H1 (cell line): ENCODE data around the gene BCL2L12. TPM values are rescaled to one million over a fixed set of nuclear protein-coding genes. Genes with fewer than 3 reads are reported as not detected.

ENCODE experiments used
- BCL11A ChIP-seq, 2 experiments: IDR thresholded peaks; one replicate each; pipeline ENCODE4 v1.6.1; 2011; ENCODE audit warnings: low read depth in 2 of 2, low read length in 2 of 2, mild to moderate bottlenecking in 2 of 2
- HDAC6 ChIP-seq: IDR thresholded peaks from one replicate; pipeline ENCODE4 v1.7.1; 2012; ENCODE audit warnings: low read depth, mild to moderate bottlenecking, inconsistent platforms, low read length, moderate library complexity
- JUND ChIP-seq: IDR thresholded peaks from 2 replicates; pipeline ENCODE4 v1.6.1; 2011; ENCODE audit warnings: mild to moderate bottlenecking, improper control_type of control experiment, low read length
- POLR2A ChIP-seq, 2 experiments: IDR thresholded peaks; 1 replicate in 1 of 2; 2 replicates in 1 of 2; pipeline ENCODE4 v1.6.1; 2011; ENCODE audit warnings: low read depth in 2 of 2, low read length in 2 of 2, mild to moderate bottlenecking in 2 of 2; ENCODE audit errors: control extremely low read depth in 1 of 2
- SAP30 ChIP-seq: fragments of 300-600 bp; sonication (generic); IDR thresholded peaks from 2 replicates; pipeline ENCODE4 v1.7.1; 2012; ENCODE audit warnings: low read length, moderate library complexity, mild to moderate bottlenecking, inconsistent platforms; ENCODE audit not compliant: insufficient read depth, insufficient replicate concordance
- polyA plus RNA-seq, 7 experiments: library from polyadenylated mRNA; depleted of rRNA in 3 of 7; stranded (reverse) in 5 of 7; unstranded in 2 of 7; fragments of >200 nt in 5 of 7; fragments of 200-250 nt in 2 of 7; gene quantifications; 1 replicate in 5 of 7; 2 replicates in 1 of 7; 4 replicates in 1 of 7; pipeline versions ENCODE4 v1.2.1 to v1.2.3, GENCODE V29; 2011 to 2013; ENCODE audit warnings: missing spikeins in 2 of 7, mixed read lengths in 2 of 7
- total RNA-seq: library from RNA; stranded (reverse); fragmentation: NEBNext Ultra II Directional; extraction: Animal tissue kit (Norgen Biotek cat#: 25700); gene quantifications from 2 replicates; pipeline ENCODE4 v1.2.1, GENCODE V29; 2021

BCL2L12 gene
- total and polyA plus RNA-seq, 2 of the 8 experiments (the other 6 are each of a cell fraction or from before 2014, with no cell fraction given), result 126 to 209 TPM

DNA sequence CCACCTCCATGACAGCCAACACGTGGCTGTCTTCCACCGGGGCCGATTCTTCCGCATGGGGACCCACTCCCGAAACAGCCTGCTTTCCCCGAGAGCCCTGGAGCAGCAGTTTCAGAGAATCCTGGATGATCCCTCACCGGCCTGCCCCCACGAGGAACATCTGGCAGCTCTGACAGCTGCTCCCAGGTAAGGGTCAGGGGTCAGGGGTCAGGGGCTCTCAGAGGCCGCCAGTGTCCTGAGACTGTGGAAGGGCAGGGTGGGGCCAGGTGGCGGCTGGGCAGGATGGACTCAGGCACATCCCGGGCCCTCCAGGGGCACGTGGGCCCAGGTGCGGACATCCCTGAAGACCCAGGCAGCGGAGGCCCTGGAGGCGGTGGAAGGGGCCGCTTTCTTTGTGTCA, 40.2 kb downstream of the BCL2L12 start (continued):
- no peak for TF ChIP-seq POLR2A (IDR thresholded peaks at IDR 0.05; ENCODE audit: control extremely low read depth in 1 of 2, low read depth in 2 of 2, low read length in 2 of 2)
- TF ChIP-seq JUND, result no peak
- no peak for TF ChIP-seq BCL11A (IDR thresholded peaks at IDR 0.05; ENCODE audit: low read depth in 2 of 2, low read length in 2 of 2)
- no peak for TF ChIP-seq SAP30
- TF ChIP-seq HDAC6, result no peak
